GM18873 (cell line): ENCODE data around the gene IL1RL1.
A peak's percentile ranks its signal among the peaks of the same experiment; 100 is the strongest.

Experiments
- ATAC-seq: cut with Tn5 transposase; IDR thresholded peaks from one replicate; pipeline ENCODE4 v1.9.1; 2021; ENCODE audit warnings: mild to moderate bottlenecking, moderate library complexity, moderate number of reproducible peaks; ENCODE audit not compliant: unreplicated experiment, low FRiP score

Gene IL1RL1

GRCh38 chr2:102334486-102334885 lies 23.1 kb downstream of the IL1RL1 start:
- ATAC-seq: no peak

DNA sequence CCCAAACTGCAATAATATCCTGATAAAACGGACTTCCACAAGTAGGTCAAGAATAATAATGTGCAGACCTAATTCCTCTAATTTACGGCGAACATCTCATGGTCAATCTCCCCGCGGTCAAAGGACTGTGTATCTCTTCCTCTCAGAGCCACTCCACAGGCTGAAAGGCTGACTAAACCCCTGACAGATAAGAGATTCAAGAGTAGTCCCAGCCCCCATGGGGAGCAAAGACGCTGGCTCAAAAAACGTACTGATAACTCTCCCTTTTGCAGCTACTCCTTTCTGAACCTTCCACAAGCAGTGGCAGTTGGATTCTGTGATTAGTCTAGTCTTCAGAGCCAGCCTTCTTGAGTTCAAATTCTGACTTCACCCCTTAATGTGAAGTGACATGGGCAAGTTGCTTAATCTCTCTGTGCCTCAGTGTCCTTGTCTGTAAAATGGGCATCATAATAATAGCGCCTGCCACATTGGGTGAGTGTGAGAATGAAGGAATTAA lies 24.6 kb downstream of the IL1RL1 start:
- no peak for ATAC-seq

DNA sequence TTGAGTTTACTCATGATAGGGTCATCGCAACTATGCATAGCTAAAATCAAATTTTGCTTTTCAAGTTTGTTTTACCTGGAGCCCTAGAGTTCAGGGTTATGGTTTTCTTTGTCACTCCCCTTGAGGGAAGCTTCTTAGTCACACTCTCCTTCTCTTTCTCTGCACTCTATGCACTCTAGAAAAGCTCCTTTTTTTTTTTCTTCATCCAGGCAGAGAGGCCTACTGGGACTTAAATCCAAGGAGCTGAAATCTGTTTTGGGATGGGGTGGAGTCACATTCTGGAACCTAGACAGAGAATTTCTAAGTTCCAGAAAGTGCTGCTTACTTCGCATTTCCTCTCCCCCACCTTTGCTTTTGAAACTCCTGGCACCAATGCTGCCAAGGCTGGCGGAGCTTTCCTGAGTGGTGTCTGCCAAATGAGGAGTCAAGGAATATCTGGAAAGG lies 25.2 kb downstream of the IL1RL1 start:
- ATAC-seq: no peak

GRCh38 chr2:102337012-102337411 lies 25.6 kb downstream of the IL1RL1 start:
- no peak for ATAC-seq

DNA sequence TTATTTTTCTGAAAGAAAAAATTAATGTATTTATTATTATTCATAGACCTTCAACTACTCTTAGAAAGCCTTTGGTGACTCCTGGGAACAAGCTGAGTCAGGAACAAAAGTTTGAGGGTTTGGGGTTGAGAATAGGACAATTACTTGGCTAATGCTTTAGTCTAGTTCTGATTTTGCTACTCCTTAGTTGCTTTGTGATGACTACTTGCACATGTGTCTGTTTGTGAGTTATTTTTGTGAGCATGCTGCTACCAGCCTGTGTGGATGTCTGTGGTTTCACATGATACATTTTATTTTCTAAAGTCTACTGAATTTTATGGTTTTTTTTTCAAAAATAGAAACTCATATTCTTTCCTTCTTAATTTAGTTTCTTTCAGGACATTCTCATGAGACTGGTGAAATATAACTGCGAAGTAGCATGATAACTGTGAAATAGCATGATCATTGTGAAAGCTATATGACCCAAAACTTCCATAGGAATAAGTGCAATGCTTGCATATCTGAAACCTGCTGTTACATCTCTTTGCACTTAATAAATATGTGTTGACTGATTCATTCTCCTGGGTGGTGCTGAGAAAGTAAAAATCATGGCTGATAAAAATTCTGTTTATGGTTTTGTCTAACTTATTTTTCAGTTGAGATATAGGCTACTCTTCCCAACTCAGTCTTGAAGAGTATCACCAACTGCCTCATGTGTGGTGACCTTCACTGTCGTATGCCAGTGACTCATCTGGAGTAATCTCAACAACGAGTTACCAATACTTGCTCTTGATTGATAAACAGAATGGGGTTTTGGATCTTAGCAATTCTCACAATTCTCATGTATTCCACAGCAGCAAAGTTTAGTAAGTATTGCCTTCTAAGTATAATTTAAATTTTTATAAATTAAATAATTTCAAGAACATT lies 26.4 kb downstream of the IL1RL1 start:
- ATAC-seq: no peak

DNA sequence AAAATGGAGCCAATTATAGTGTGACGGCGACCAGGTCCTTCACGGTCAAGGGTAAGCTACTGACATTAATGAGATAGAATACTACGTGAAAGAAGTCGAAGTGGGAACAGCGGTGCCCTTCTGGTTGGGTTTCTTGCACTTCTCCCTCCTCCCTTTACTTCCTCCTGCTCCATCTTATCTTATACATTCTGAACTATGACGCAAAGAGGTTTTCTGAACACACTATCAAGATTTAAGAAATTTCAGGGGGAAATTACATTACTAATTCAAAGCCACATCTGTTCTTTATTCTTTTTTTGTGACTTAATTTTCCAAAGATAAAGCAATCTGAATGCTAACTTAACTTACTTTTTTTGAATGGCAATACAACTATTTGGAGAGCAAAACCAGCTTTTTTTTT lies 29.4 kb downstream of the IL1RL1 start:
- ATAC-seq: no peak

DNA sequence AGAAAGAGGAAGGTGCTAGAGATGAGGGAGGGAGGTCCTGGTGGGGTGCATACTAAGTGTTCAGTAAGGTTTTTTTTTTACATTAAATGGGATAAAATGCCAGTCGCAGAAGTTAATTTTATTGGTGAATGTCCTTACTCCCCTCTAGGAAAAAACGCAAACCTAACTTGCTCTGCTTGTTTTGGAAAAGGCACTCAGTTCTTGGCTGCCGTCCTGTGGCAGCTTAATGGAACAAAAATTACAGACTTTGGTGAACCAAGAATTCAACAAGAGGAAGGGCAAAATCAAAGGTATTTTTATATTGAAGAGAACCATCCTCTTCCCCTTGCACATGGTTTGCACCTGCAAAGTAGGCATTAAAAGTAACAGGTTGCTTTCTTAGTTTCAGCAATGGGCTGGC lies 31.5 kb downstream of the IL1RL1 start:
- ATAC-seq: no peak

DNA sequence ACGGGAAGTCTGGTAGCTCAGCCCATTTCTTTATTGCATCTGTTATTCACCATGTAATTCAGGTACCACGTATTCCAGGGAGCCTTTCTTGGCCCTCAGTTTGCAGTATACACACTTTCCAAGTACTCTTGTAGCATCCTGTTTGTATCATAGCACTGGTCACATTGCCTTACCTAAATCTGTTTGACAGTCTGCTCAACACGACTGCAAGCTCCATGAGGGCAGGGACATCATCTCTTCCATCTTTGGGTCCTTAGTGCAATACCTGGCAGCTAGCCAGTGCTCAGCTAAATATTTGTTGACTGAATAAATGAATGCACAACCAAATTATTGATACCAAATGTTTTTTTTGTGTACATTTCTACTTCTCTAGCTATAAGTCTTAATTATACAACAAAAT lies 33.0 kb downstream of the IL1RL1 start:
- no peak for ATAC-seq

DNA sequence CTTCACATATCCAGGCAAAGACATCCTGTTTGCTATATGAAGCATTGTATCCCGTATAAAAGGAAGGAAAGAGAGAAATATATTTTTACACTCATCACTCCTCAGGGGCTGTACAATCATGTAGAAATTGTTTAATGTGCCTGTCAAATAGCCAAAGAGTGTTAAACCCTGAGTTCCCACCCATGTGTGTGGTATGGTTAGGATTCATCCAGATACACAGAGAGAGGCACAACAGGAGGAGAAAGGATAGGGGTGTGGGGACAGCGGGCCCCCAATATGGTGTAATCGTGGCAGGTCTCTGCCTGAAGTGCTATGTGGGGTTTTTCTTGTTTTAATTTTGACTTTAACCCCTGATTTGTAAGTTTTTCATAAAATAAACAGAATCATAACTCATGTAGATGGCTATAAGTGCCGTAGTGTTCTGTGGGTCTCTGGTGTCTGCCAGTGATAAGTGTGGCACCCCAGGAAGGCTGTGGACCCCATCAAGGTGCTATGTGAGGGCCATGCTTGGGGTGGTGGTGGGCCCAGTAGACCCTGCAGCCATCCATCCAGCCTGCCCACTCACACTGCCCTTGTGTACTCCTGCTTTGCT lies 34.1 kb downstream of the IL1RL1 start:
- no peak for ATAC-seq

DNA sequence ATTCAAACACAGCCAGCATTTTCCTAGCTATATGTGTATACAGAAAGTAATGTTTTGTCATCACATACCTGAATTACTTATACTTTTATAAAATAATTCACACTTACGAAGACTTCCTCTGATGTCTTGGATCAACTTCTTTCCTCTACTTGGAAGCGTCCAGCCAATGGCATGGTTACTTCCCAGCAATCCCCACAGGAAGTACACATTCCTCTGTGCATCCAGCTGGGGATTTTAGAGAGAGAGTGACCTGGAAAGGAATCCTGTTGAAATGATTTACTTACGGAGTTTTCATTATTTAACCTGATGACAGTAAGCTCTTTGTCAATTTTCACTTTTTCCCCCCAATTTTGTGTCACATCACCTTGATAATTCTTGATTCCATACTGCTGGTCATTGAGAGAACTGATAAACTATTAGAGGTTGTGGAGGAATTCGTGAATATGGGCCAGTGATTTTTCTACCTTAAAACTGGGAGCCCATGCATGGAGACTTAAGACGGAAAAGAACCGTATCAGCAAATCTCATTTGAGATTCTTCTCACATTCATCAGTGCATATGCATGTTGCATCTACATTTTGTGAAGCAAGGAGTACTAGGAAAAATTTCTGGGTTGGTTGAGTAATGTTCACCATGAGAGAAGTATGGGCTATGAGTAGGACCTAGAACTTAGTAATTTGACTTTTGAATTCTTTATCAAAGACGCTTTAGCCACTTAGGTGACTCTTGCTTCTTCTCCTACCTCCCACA lies 35.2 kb downstream of the IL1RL1 start:
- no peak for ATAC-seq

DNA sequence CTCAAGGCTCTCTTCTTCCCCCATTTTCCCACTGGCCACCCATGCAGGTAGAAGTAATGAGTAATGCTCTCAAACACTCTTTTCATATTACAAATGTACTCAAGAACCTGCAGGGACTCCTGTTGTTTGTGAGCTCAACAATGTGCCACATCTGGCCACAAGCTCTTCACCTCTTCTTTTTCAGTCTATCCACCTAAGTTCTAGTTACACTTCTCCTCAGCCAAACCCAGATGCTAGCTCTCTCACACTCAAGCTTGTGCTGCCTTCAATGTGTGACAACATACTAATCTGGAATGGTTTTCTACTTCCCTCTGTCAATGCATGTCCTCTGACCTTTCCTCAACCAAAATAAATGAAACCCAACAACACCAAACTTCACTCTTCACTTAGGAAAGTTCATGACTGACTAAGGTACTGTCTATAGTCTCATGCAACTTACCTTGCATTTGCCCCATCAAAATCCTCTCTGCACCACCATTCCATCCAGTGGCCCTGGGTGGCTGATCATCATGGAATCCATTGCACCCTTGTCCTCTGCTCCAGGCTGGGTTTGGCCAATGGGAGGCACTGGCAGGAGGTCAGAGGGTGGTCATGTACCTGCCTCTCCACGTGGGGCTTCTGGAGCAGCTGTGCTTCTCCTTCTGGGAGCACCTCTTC lies 38.9 kb downstream of the IL1RL1 start:
- no peak for ATAC-seq

DNA sequence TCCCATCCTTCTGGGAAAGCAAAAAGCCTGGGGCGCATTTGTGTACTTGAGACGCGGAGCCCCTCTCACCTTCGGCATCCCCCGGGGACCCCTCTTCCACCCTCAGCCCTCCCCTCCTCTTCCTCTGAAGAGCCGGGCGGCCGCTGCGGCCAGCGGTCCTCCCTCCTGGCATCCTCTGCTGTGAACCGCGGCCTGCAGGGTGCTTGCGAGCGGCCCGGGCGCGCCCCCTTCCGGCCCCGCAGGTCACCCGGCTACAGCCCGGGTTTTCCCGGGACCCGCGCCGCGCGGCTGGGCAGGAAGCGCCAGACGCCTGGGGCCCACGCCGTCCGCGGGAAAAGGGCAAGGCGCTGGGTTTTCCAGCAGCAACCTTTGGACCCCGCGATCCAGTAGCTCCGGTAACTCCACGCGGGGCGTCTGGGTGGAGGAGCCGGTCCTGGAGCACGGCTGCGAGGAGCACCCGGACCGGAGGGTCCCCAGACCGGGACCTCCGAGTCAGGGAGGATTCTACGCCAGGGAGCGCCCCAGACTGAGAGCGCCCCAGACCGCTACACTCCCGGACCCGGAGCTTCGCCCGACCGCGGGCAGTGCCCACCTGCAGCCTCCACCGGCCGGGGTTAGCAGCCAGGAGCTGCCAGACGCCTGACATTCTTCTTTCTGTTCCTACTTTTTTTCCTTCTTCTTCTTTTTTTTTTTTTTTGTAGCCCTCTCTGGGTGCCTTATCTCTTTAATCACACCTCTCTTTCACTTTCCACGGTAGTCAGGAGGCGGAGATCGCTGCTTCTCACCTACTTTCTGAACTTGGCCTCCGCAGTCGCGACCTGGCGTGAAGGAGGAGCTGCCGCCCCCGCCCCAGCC lies 44.4 kb downstream of the IL1RL1 start, which contains the start of gene IL18R1:
TSS of gene IL18R1 (plus strand) at position 271 of the 855 bp plus-strand sequence. CDS start 6,865 bp downstream, outside the sequence.
- peak; percentile 84 for ATAC-seq

DNA sequence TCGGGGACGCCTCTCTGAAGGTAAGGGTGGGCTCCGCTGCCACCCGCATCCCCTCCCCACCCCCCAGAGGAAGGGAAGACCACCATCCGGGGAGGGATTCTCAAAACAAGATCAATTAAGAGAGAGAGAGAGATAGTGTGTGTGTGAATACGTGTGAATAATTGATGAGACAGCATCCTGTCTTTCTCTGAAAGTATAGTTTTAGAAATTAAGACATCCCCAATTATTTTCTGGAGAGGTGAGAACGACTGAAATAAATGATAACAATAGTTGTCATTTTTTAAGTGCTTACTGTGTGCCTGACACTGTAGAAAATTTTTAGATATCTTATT lies 45.0 kb downstream of the IL1RL1 start:
- no peak for ATAC-seq

- ATAC-seq: no peak
Observed at GRCh38 chr2:102356741-102357140, 45.4 kb downstream of the IL1RL1 start.

DNA sequence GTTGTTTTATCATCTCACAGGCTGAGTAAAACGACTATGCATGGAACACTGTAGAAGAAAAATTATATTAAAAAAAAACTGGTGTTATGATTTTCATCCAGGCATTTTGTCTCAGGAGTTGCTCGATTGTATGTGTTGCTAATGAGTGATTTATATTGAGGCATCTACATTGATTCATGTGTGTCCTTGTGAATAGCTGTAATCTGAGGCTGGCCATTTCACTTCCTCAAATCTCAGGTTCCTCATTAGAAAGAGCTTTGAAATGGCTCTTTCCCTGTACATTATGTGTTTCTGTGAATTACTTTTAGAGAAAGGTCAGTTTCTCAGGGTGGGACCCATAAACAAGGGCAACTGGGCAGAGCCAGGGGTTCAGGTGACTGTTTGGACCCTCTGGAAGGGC lies 46.6 kb downstream of the IL1RL1 start:
- no peak for ATAC-seq

GRCh38 chr2:102358496-102358895 lies 47.1 kb downstream of the IL1RL1 start:
- ATAC-seq: no peak

DNA sequence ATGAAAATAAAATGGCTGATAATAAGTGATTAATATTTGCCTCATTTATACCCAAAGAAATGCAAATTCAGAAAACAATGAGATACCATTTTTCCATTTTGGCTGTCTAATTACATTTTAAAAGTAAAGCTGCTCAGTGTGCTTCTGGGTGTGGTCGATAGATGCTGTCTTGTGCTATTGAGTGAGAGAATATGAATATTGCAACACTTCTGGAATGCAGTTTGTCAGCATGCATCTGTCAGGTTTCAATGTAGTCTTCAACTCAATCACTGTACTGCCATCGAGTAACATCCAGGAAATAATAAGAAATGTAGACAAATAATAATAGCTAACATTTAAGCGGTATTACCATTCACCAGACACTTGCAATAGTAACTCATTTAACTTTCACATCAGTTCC lies 48.2 kb downstream of the IL1RL1 start:
- ATAC-seq: no peak

- no peak for ATAC-seq
Observed at GRCh38 chr2:102361632-102362241, 50.4 kb downstream of the IL1RL1 start.

DNA sequence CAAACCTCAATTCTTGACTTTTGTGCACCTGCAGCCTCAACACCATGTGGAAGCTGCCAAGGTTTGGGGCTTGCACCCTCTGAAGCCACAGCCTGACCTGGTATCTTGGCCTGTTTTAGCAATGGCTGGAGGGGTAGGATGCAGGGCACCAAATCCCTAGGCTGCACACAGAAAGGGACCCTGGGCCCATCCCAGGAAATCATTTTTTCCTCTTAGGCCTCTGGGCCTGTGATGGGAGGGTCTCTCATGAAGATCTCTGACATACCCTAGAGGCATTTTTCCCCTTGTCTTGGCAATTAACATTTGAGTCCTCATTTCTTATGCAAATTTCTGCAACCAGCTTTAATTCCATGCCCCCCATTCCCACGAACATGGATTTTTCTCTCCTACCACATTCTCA lies 54.4 kb downstream of the IL1RL1 start:
- ATAC-seq: no peak
